Endodermal cell (in vitro differentiated cells): ENCODE measurements around the gene LGR6. TPM values are rescaled to one million over a fixed set of nuclear protein-coding genes. Genes with fewer than 3 reads are reported as not detected.

Experiments
- DNase-seq: peaks from one replicate; pipeline ENCODE4 v3.0.0-alpha.2; 2017
- H3K27ac ChIP-seq: 2 replicates; pipeline ENCODE4 v1.5.1; 2013; ENCODE audit warnings: mild to moderate bottlenecking, low read depth, low read length, moderate library complexity
- H3K27me3 ChIP-seq: 2 replicates; pipeline ENCODE4 v1.6.1; 2013; ENCODE audit warnings: mild to moderate bottlenecking, low read length, moderate library complexity; ENCODE audit not compliant: insufficient read depth, control insufficient read depth, poor library complexity, severe bottlenecking
- H3K36me3 ChIP-seq: 2 replicates; pipeline ENCODE4 v1.7.0; 2013; ENCODE audit warnings: mild to moderate bottlenecking, low read length, moderate library complexity; ENCODE audit not compliant: control insufficient read depth, insufficient read depth
- H3K4me1 ChIP-seq: one replicate; pipeline ENCODE4 v1.7.0; 2013; ENCODE audit warnings: low read length; ENCODE audit not compliant: control insufficient read depth, insufficient read depth
- H3K4me3 ChIP-seq: 2 replicates; pipeline ENCODE4 v1.5.1; 2013; ENCODE audit warnings: mild to moderate bottlenecking, low read length, moderate library complexity
- H3K9ac ChIP-seq: 2 replicates; pipeline ENCODE4 v1.6.1; 2013; ENCODE audit warnings: mild to moderate bottlenecking, low read length, moderate library complexity; ENCODE audit not compliant: poor library complexity, severe bottlenecking; ENCODE audit errors: extremely low read depth
- H3K9me3 ChIP-seq: 2 replicates; pipeline ENCODE4 v1.6.1; 2013; ENCODE audit warnings: mild to moderate bottlenecking, low read length, moderate library complexity; ENCODE audit not compliant: control insufficient read depth
- H3K27ac Mint-ChIP-seq: 2 replicates; pipeline ENCODE4 v1.8.0; 2020; ENCODE audit warnings: mixed read lengths
- H3K27me3 Mint-ChIP-seq: 2 replicates; pipeline ENCODE4 v1.8.0; 2021; ENCODE audit warnings: mild to moderate bottlenecking, mixed read lengths; ENCODE audit not compliant: insufficient read depth
- H3K36me3 Mint-ChIP-seq: 2 replicates; pipeline ENCODE4 v1.8.0; 2020; ENCODE audit warnings: low read depth, mixed read lengths
- H3K4me1 Mint-ChIP-seq: 2 replicates; pipeline ENCODE4 v1.8.0; 2020; ENCODE audit warnings: mixed read lengths
- H3K4me3 Mint-ChIP-seq: 2 replicates; pipeline ENCODE4 v1.8.0; 2020; ENCODE audit warnings: mild to moderate bottlenecking, moderate library complexity, mixed read lengths
- H3K9me3 Mint-ChIP-seq: 2 replicates; pipeline ENCODE4 v1.8.0; 2020; ENCODE audit warnings: mild to moderate bottlenecking, mixed read lengths
- CTCF ChIP-seq: fragments of 200-600 bp; sonication (generic); conservative IDR thresholded peaks from 2 replicates; pipeline ENCODE4 v1.5.0; 2021; ENCODE audit warnings: antibody characterized with exemption, mild to moderate bottlenecking
- WGBS, 2 experiments: methylation state at CpG; one replicate each; pipeline versions ENCODE4 v1.1.5 to v1.1.7; 2013; ENCODE audit warnings: missing lambda C conversion rate in 2 of 2, mixed read lengths in 1 of 2; ENCODE audit not compliant: insufficient coverage in 1 of 2, insufficient read length in 1 of 2; 5-methylcytosine and 5-hydroxymethylcytosine counted together
- total RNA-seq, 2 donors: library from RNA; stranded (reverse); fragmentation: NEBNext Ultra II Directional in 1 of 2; extraction: Animal tissue kit (Norgen Biotek cat#: 25700) in 1 of 2; gene quantifications; 2 replicates in 1 of 2; 3 replicates in 1 of 2; pipeline ENCODE4 v1.2.1, GENCODE V29; 2021

LGR6 gene
- total RNA-seq, 2 donors from 2014 or later, result 0.73 to 1.5 TPM

DNA sequence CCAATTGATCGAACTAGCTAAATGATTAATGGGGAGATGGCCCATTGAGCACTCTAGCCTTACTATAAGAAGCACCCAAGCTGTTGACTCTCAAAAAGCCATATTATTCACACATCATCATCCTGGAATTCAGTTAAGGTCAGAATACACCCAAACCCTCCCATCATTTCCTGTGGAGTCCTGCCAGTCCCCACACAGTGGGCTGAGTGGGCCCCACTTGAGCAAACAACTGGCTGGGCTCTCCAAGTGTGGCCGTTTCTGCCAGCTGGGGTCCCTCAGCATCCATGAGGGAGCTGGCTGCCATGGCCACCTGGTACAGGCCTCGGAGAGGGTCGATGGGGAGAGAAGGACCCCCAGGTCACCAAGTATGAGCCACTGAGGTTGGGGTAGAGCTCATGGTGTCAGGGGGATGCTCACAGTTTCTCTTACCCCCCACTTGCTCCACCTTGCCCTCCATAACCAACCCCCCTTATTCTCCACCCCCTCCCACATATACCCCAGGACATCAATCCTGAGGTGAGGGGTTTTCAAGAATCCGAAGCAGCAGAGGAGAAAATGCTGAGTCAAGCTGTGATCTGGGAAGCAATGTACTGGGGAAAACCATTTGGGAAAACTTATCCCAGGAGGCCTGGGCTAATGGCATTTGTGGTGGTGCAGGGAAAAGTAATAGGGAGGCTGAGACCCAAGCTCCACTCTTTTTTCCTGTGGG is 87.9 kb downstream of the LGR6 start:
- no peak overlapping the region for H3K4me3 ChIP-seq
- H3K4me1 Mint-ChIP-seq, result peaks cover 7% of the 10 kb centered on the region
- no peak for TF ChIP-seq CTCF
- H3K9me3 Mint-ChIP-seq, result no peaks in the 10 kb centered on the region
- no peak overlapping the region for H3K9ac ChIP-seq
- DNase-seq, result no peak
- no peaks in the 10 kb centered on the region for H3K36me3 Mint-ChIP-seq
- no peaks in the 10 kb centered on the region for H3K27me3 ChIP-seq
- no peak overlapping the region for H3K27ac Mint-ChIP-seq
- 88 to 100% methylated on average over 1 to 5 of the region's 5 CpGs for WGBS, 2 experiments
- H3K27me3 Mint-ChIP-seq, result peaks cover 6% of the 10 kb centered on the region
- H3K4me1 ChIP-seq, result no peaks in the 10 kb centered on the region
- H3K4me3 Mint-ChIP-seq, result no peak overlapping the region
- H3K36me3 ChIP-seq, result no peaks in the 10 kb centered on the region
- no peaks in the 10 kb centered on the region for H3K9me3 ChIP-seq
- H3K27ac ChIP-seq, result no peak overlapping the region

GRCh38 chr1:202282025-202282371 is 88.4 kb downstream of the LGR6 start:
- no peak overlapping the region for H3K27ac ChIP-seq
- WGBS, 2 experiments, result 93% methylated on average over 5 of the region's 5 CpGs; no CpG with 5 or more reads in 1 of the 2 experiments
- no peaks in the 10 kb centered on the region for H3K9me3 ChIP-seq
- peaks cover 7% of the 10 kb centered on the region for H3K4me1 Mint-ChIP-seq
- no peaks in the 10 kb centered on the region for H3K9me3 Mint-ChIP-seq
- H3K4me1 ChIP-seq, result no peaks in the 10 kb centered on the region
- H3K27me3 ChIP-seq, result no peaks in the 10 kb centered on the region
- H3K9ac ChIP-seq, result no peak overlapping the region
- H3K27me3 Mint-ChIP-seq, result peaks cover 6% of the 10 kb centered on the region
- no peak overlapping the region for H3K4me3 Mint-ChIP-seq
- H3K4me3 ChIP-seq, result no peak overlapping the region
- H3K27ac Mint-ChIP-seq, result peak overlapping the region; percentile 6
- no peak for TF ChIP-seq CTCF
- DNase-seq, result no peak
- H3K36me3 ChIP-seq, result no peaks in the 10 kb centered on the region
- H3K36me3 Mint-ChIP-seq, result no peaks in the 10 kb centered on the region

DNA sequence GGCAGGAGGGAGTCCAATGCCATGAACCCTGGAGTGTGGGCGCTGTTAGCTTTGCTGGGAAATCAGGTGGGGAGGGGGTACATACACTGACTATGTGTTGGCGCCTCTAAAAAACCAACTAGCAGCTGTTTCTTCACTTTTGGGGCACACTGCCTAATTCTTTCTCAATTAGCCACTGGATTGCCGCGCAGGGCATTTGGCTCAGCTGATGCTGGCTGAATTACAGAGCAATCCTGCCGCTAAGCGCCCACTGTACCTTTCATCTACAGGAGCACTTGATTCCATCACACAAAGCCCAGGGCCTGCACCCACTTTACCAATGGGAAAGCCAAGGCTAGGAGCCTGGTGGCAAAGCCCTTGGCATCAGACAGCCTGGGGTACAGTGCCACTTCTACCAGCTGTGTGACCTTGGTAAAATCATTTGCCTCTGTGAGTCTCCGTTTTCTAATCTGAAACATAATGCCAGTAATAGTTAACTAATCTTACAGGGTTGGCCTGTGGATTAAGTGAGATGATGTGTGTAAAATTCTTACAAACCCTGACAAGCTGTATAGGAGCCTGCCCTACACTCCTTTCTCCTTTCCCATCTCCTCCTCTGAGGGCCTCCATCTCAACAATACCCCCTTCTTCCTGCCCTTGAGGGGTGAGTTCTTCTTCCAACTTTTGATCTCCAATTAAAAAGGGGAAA is 89.1 kb downstream of the LGR6 start:
- DNase-seq, result no peak
- Mint-ChIP-seq H3K27ac (no peak overlapping the region), H3K27me3 (peaks cover 6% of the 10 kb centered on the region), H3K36me3 (no peaks in the 10 kb centered on the region), H3K9me3 (no peaks in the 10 kb centered on the region), H3K4me1 (peaks cover 7% of the 10 kb centered on the region), H3K4me3 (no peak overlapping the region)
- Histone ChIP-seq H3K27ac (no peak overlapping the region), H3K4me1 (no peaks in the 10 kb centered on the region), H3K36me3 (no peaks in the 10 kb centered on the region), H3K27me3 (no peaks in the 10 kb centered on the region), H3K9me3 (no peaks in the 10 kb centered on the region), H3K9ac (no peak overlapping the region), H3K4me3 (no peak overlapping the region)
- TF ChIP-seq CTCF, result no peak
- 91 to 96% methylated on average over 5 to 7 of the region's 7 CpGs for WGBS, 2 experiments
